ENCODE results near the gene CNPY3.

DNA sequence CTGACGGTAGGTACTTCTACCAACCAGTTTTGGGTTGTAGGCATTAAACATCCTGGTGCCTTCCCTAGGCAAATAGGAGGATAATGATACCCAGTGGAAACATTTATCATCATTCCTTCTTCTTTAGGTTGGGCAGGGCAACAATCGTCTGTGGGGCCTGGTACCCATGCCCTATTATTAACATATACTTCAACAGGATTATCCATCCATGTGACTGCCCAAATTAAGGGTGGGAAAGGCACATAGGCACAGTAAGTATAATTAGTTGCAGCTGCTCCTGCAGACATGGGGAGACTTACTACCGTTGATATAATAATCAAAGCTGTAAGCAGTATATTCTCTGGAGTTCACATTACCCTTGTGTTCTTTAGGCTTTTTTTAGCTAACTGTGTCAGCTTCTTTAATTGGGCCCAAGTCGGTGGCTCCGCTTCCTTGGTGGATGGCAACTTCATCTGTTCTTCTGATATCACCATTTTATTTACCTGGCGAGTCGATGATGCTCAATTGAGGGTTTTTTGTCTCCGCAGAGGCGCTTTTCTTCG, 33.0 kb upstream of the CNPY3 start:
- TF ChIP-seq POLR2A (IDR thresholded peaks at IDR 0.05) (no peak), CTCF (IDR thresholded peaks at IDR 0.05) (no peak), EP300 (IDR thresholded peaks at IDR 0.05) (no peak), POLR2AphosphoS5 (IDR thresholded peaks at IDR 0.05) (no peak)

Data from gastroesophageal sphincter (tissue), 3 donors.